Keratinocyte (primary cell): Measurements from ENCODE around the gene CBLB. TPM values are rescaled to one million over a fixed set of nuclear protein-coding genes. Genes with fewer than 3 reads are reported as not detected.

ENCODE experiments used
- DNase-seq: peaks from one replicate; pipeline ENCODE4 v3.0.0-alpha.2; 2011; ENCODE audit warnings: low read depth, missing footprints, low spot score
- FAIRE-seq: peaks from 2 replicates; lab custom pipeline; 2011; peaks lifted over from hg19 to GRCh38; lab: Jason Lieb, UNC
- H2AFZ ChIP-seq: 2 replicates; pipeline ENCODE4 v1.6.0; 2012; ENCODE audit warnings: low read length, control low read depth, inconsistent platforms; ENCODE audit not compliant: control insufficient read depth
- H3K27ac ChIP-seq: 2 replicates; pipeline ENCODE4 v1.5.1; 2011; ENCODE audit warnings: low read length; ENCODE audit not compliant: control insufficient read depth, insufficient read depth
- H3K27me3 ChIP-seq: 3 replicates; pipeline ENCODE4 v1.6.0; 2011; ENCODE audit warnings: low read length; ENCODE audit not compliant: control insufficient read depth, insufficient read depth; ENCODE audit errors: extremely low read depth
- H3K36me3 ChIP-seq, 2 experiments: 2 replicates in 1 of 2; 3 replicates in 1 of 2; pipeline ENCODE4 v1.5.1; 2011; ENCODE audit warnings: low read length in 2 of 2, mild to moderate bottlenecking in 1 of 2; ENCODE audit not compliant: control insufficient read depth in 2 of 2, insufficient read depth in 2 of 2; ENCODE audit errors: extremely low read depth in 1 of 2
- H3K4me1 ChIP-seq: 3 replicates; pipeline ENCODE4 v1.5.1; 2011; ENCODE audit warnings: low read length; ENCODE audit not compliant: control insufficient read depth, insufficient read depth; ENCODE audit errors: extremely low read depth
- H3K4me2 ChIP-seq: 3 replicates; pipeline ENCODE4 v1.6.0; 2011; ENCODE audit warnings: low read depth, low read length; ENCODE audit not compliant: control insufficient read depth, insufficient read depth; ENCODE audit errors: extremely low read depth
- H3K4me3 ChIP-seq, 3 experiments: fragments of 200-600 bp in 1 of 3; sonication (generic) in 1 of 3; 2 replicates in 2 of 3; 3 replicates in 1 of 3; pipeline ENCODE4 v1.5.1; 2011 to 2016; ENCODE audit warnings: low read length in 3 of 3, mild to moderate bottlenecking in 3 of 3, control low read depth in 2 of 3, inconsistent platforms in 1 of 3, low read depth in 1 of 3, mixed read lengths in 1 of 3, mixed run types in 1 of 3, moderate library complexity in 1 of 3; ENCODE audit not compliant: control insufficient read depth in 2 of 3, insufficient read depth in 2 of 3; ENCODE audit errors: extremely low read depth in 1 of 3
- H3K79me2 ChIP-seq: 2 replicates; pipeline ENCODE4 v1.6.0; 2012; ENCODE audit warnings: low read length; ENCODE audit not compliant: control insufficient read depth, insufficient read depth
- H3K9ac ChIP-seq: 3 replicates; pipeline ENCODE4 v1.6.0; 2011; ENCODE audit warnings: low read length; ENCODE audit not compliant: control insufficient read depth, insufficient read depth; ENCODE audit errors: extremely low read depth
- H3K9me1 ChIP-seq: 3 replicates; pipeline ENCODE4 v1.6.0; 2011; ENCODE audit warnings: low read length; ENCODE audit not compliant: control insufficient read depth, insufficient read depth; ENCODE audit errors: extremely low read depth
- H3K9me3 ChIP-seq: 2 replicates; pipeline ENCODE4 v1.5.1; 2012; ENCODE audit warnings: low read depth, low read length; ENCODE audit not compliant: control insufficient read depth
- H4K20me1 ChIP-seq: 3 replicates; pipeline ENCODE4 v1.6.0; 2011; ENCODE audit warnings: low read length; ENCODE audit not compliant: control insufficient read depth, insufficient read depth; ENCODE audit errors: extremely low read depth
- EZH2 ChIP-seq: IDR thresholded peaks from one replicate; pipeline ENCODE4 v1.6.1; 2012; ENCODE audit warnings: inconsistent platforms, mild to moderate bottlenecking, low read length, moderate library complexity
- dilution Hi-C: fragments of 300-500 bp; cut with MboI; formaldehyde crosslinking; loops from one replicate; pipeline ENCODE4 v1.7.0; 2020; ENCODE audit warnings: low sequenced_read_pairs; ENCODE audit not compliant: extremely low pct_ligation_motif_present
- polyA plus RNA-seq, 5 experiments: library from polyadenylated mRNA; depleted of rRNA in 3 of 5; stranded (reverse) in 3 of 5; stranded (forward) in 1 of 5; unstranded in 1 of 5; fragments of >200 nt; gene quantifications; 1 replicate in 1 of 5; 2 replicates in 3 of 5; 3 replicates in 1 of 5; pipeline versions ENCODE4 v1.2.1 to v1.2.3, GENCODE V29; 2011 to 2012; ENCODE audit warnings: missing spikeins in 2 of 5, low read depth in 1 of 5, low replicate concordance in 1 of 5
- TF ChIP-seq, protein P1 (sequence below), 3 experiments: IDR thresholded peaks in 1 of 3; conservative IDR thresholded peaks in 1 of 3; optimal IDR thresholded peaks in 1 of 3; 2 replicates in 2 of 3; 3 replicates in 1 of 3; pipeline versions ENCODE3 to v1.5.1; 2011; ENCODE audit warnings: low read length in 3 of 3, mild to moderate bottlenecking in 3 of 3, moderate library complexity in 2 of 3, control low read depth in 1 of 3, inconsistent platforms in 1 of 3; ENCODE audit not compliant: insufficient read depth in 2 of 3; ENCODE audit errors: extremely low read depth in 1 of 3

The CBLB gene
- polyA plus RNA-seq, 1 donor (not counting 4 experiments of a cell fraction or from before 2014, with no cell fraction given): 13.6 TPM

DNA sequence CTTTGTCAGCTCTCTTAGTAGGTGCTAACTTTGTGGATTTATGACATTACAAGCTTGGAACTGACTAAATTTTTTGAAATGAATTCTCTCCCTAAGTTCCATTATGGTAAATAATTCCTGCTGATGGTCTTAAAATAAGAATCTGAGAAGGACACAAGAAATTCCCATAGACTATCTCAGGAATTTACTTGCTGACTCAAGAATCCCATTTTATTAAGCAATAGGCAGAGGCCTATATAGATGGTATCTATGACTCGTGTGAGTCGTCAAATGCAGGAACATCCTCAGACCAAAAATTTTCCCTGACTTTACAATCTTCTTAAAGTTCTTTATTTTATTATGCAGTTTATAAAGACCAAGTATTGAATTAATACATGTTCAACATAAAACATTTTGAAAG lies 30.7 kb upstream of the CBLB start:
- Histone ChIP-seq H3K27me3 (no peaks in the 10 kb centered on the region), H2AFZ (no peak overlapping the region), H3K9me3 (no peaks in the 10 kb centered on the region), H3K4me1 (no peaks in the 10 kb centered on the region), H3K79me2 (no peaks in the 10 kb centered on the region), H3K4me2 (no peak overlapping the region), H3K9ac (no peak overlapping the region), H4K20me1 (no peaks in the 10 kb centered on the region), H3K27ac (no peak overlapping the region), H3K9me1 (no peaks in the 10 kb centered on the region), H3K4me3 (no peak overlapping the region), H3K36me3 (no peaks in the 10 kb centered on the region)
- FAIRE-seq (peak; percentile 75), DNase-seq (no peak)
- TF ChIP-seq EZH2: no peak
- TF ChIP-seq, protein P1, sequence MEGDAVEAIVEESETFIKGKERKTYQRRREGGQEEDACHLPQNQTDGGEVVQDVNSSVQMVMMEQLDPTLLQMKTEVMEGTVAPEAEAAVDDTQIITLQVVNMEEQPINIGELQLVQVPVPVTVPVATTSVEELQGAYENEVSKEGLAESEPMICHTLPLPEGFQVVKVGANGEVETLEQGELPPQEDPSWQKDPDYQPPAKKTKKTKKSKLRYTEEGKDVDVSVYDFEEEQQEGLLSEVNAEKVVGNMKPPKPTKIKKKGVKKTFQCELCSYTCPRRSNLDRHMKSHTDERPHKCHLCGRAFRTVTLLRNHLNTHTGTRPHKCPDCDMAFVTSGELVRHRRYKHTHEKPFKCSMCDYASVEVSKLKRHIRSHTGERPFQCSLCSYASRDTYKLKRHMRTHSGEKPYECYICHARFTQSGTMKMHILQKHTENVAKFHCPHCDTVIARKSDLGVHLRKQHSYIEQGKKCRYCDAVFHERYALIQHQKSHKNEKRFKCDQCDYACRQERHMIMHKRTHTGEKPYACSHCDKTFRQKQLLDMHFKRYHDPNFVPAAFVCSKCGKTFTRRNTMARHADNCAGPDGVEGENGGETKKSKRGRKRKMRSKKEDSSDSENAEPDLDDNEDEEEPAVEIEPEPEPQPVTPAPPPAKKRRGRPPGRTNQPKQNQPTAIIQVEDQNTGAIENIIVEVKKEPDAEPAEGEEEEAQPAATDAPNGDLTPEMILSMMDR (optimal IDR thresholded peaks at IDR 0.05 in 1 of 3, IDR thresholded peaks at IDR 0.05 in 1 of 3, conservative IDR thresholded peaks at IDR 0.05 in 1 of 3; ENCODE audit: extremely low read depth in 1 of 3, insufficient read depth in 2 of 3, low read length in 3 of 3): no peak
- dilution Hi-C loops: no loop called here

DNA sequence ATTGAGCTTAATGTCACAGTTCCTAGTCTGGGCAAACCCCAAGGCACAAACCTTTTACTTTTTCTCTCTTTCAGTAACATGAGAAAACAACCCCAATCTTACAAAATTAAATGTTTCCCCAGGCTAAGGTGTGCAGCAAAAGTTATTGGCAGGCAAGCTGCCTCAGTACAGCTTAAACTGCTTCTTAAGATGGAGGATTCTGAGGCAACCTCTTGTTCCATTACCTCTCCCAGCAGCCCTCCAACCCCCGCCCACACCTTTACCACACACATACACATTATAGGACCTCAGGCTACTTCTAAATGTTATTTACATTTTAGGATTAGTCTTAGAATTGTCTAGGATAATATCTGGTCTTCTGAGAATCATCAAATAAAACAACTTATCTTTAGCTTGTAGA lies 22.3 kb upstream of the CBLB start:
- no peak for FAIRE-seq

More for the DNA sequence above, 22.3 kb upstream of the CBLB start:
- H2AFZ ChIP-seq: peak overlapping the region; percentile 36
- H3K4me1 ChIP-seq: no peaks in the 10 kb centered on the region
- H3K27me3 ChIP-seq: no peaks in the 10 kb centered on the region
- no peaks in the 10 kb centered on the region for H4K20me1 ChIP-seq
- no peak overlapping the region for H3K27ac ChIP-seq
- TF ChIP-seq, protein P1 (optimal IDR thresholded peaks at IDR 0.05 in 1 of 3, IDR thresholded peaks at IDR 0.05 in 1 of 3, conservative IDR thresholded peaks at IDR 0.05 in 1 of 3; ENCODE audit: extremely low read depth in 1 of 3, insufficient read depth in 2 of 3, low read length in 3 of 3): no peak
- TF ChIP-seq EZH2: no peak
- H3K36me3 ChIP-seq: no peaks in the 10 kb centered on the region
- no peak overlapping the region for H3K9ac ChIP-seq
- H3K9me1 ChIP-seq: no peaks in the 10 kb centered on the region
- no peak for DNase-seq
- H3K9me3 ChIP-seq: no peaks in the 10 kb centered on the region
- H3K79me2 ChIP-seq: no peaks in the 10 kb centered on the region
- H3K4me2 ChIP-seq: no peak overlapping the region
- H3K4me3 ChIP-seq: no peak overlapping the region
- dilution Hi-C loops: no loop called here
